Activated naive CD8-positive, alpha-beta T cell treated with anti-CD3 and anti-CD28 coated beads, Interleukin-2, amount 10 ng/mL, durations not matched to agents 7 days and 5 days (primary cell): ENCODE data around the gene SP1. TPM values are rescaled to one million over a fixed set of nuclear protein-coding genes. Genes with fewer than 3 reads are reported as not detected.

ENCODE experiments used
- ATAC-seq: fragments of 150-1000 bp; cut with Tn5 transposase; one replicate; pipeline ENCODE4 v1.10.0; 2021; ENCODE audit warnings: low read depth, moderate library complexity
- POLR2A ChIA-PET: fragments of 350-600 bp; sonication (Branson Sonifier 250); formaldehyde crosslinking; loops from one replicate; lab custom pipeline; 2021; ENCODE audit warnings: antibody characterized with exemption; lab: Charles Lee
- DNase-seq: peaks from one replicate; pipeline ENCODE4 v3.0.0; 2021
- H3K27ac Mint-ChIP-seq: one replicate; pipeline ENCODE4 v1.8.0; 2022; ENCODE audit warnings: mild to moderate bottlenecking, mixed read lengths
- H3K27me3 Mint-ChIP-seq: one replicate; pipeline ENCODE4 v1.8.0; 2022; ENCODE audit warnings: mild to moderate bottlenecking, moderate library complexity, mixed read lengths
- H3K36me3 Mint-ChIP-seq: one replicate; pipeline ENCODE4 v1.8.0; 2021; ENCODE audit warnings: mild to moderate bottlenecking, mixed read lengths
- H3K4me1 Mint-ChIP-seq: one replicate; pipeline ENCODE4 v1.8.0; 2021; ENCODE audit warnings: mixed read lengths
- H3K4me3 Mint-ChIP-seq: one replicate; pipeline ENCODE4 v1.8.0; 2022; ENCODE audit warnings: mild to moderate bottlenecking, moderate library complexity, mixed read lengths
- H3K9me3 Mint-ChIP-seq: one replicate; pipeline ENCODE4 v1.8.0; 2021; ENCODE audit warnings: mixed read lengths
- total RNA-seq, 2 experiments: library from RNA; stranded (reverse); gene quantifications; one replicate each; pipeline ENCODE4 v1.2.3, GENCODE V29; 2021

Gene SP1
- total RNA-seq, 2 experiments from 2014 or later: 88.7 to 96.2 TPM

DNA sequence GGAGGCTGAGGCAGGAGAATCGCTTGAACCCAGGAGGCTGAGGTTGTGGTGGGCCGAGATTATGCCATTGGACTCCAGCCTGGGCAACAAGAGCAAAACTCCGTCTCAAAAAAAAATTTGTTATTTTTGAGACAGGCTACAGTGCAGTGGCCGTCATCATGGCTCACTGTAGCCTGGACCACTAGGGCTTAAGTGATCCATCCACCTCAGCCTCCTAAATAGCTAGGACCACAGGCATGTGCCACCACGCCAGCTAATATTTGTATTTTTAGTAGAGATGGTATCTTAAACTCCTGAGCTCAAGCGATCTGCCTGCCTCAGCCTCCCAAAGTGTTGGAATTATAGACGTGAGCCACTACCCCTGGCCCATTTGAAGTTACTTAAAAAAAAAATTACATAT lies 71.0 kb downstream of the SP1 start:
- POLR2A ChIA-PET: interaction anchor here (0.6 to 1.2 kb wide), 2 partner anchors 9 to 50 kb away, joined by 3 to 4 read pairs; partner anchors contain the start of gene TARBP2
- peaks cover 38% of the 10 kb centered on the region for H3K36me3 Mint-ChIP-seq
- DNase-seq: no peak
- no peak overlapping the region for H3K4me3 Mint-ChIP-seq
- no peak overlapping the region for H3K27ac Mint-ChIP-seq
- no peaks in the 10 kb centered on the region for H3K9me3 Mint-ChIP-seq
- ATAC-seq: no peak
- H3K27me3 Mint-ChIP-seq: no peaks in the 10 kb centered on the region
- peaks cover 25% of the 10 kb centered on the region for H3K4me1 Mint-ChIP-seq

DNA sequence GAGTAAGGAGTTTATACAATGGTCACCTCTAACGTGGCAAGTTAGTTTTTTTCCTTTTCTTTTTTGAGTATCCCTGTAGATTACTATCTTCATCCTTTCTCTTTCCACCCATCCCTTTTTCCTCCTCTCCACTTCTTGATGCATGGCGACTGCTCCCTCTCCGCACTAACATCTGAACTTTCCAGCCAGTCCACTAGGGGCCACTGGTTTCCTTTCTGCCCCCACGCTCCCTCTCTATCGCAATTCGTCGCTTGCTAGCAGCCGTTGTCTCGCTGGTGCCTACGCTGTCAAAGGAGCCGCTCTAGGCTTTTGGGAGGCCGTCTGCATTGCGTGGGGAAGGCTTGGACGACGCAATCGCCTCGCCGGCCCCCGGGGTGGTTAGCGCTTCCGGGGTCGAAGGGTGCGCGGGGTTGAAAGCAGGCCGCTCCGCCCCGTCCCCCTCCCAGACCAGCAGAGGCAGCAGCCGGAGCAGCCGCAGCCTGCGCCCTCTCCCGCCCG lies 71.7 kb downstream of the SP1 start, which contains the start of gene PCBP2:
Gene PCBP2 (plus strand): TSS at position 442 of the 498 bp plus-strand sequence. CDS start 2,699 bp downstream, outside the sequence.
- no peaks in the 10 kb centered on the region for H3K9me3 Mint-ChIP-seq

DNA sequence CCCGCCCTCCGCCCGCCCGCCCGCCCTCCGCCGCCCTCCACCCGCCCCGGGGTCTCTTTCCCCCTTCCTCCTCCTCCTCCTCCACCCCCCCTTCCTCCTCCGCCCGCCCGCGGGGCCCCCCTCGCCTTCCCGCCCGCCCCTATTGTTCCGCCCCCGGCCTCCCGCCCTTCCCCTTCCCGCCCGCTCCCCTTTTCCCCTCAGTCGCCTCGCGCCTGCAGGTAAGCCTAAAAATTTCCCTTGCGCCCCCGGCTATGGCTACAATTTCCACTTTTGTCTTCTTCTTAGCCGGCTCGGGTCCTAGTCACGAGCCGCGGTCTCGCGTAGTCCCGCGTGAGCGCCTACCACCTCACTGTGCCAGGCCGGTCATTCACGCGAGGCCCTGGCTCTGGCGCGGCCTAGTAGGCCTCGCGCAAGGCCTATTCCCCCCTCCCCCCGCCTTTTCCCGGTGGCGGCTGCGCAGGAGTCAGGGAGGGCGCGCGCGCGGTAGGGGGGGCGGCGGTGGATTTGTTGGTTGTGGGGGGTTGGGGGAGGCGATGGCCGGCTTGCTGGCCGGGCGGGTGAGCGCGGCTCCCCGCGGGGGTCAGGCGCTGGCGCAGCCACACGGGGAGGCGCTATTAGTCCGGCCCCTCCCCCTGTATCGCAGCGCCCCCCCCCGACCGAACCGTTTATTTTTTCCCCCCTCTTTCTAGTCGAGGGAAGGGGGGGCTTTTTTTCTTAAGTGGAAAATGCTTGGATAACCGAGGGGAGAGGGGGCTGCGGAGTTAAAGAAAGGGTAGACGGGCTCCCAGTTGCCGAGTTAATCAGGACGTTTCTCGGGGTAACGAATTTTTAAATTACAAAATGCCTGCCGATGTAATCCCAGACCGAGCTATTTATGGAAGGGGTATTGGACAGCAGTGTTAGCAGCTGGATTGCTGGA lies 72.4 kb downstream of the SP1 start:
- DNase-seq (peak; percentile 86), ATAC-seq (peak; percentile 12)
- H3K4me3 Mint-ChIP-seq: peak overlapping the region; percentile 97
- H3K36me3 Mint-ChIP-seq: peaks cover 37% of the 10 kb centered on the region
- no peaks in the 10 kb centered on the region for H3K9me3 Mint-ChIP-seq
- H3K27ac Mint-ChIP-seq: peak overlapping the region; percentile 100
- POLR2A ChIA-PET: interaction anchor here (0.7 to 1.2 kb wide), 6 partner anchors 9 to 500 kb away, joined by 3 to 4 read pairs (median 4); partner anchors contain the start of genes ESPL1 and TARBP2
- H3K4me1 Mint-ChIP-seq: peaks cover 26% of the 10 kb centered on the region
- H3K27me3 Mint-ChIP-seq: no peaks in the 10 kb centered on the region

More for the DNA sequence above, 71.7 kb downstream of the SP1 start, which contains the start of gene PCBP2:
- ATAC-seq: peak; percentile 99
- Mint-ChIP-seq H3K27ac (peak within 1 kb of the TSS; percentile 100), H3K36me3 (peaks cover 36% of the 10 kb centered on the region), H3K27me3 (no peaks in the 10 kb centered on the region), H3K4me3 (peak within 1 kb of the TSS; percentile 97), H3K4me1 (peaks cover 25% of the 10 kb centered on the region)
- peak; percentile 95 for DNase-seq
- POLR2A ChIA-PET: interaction anchor here (0.6 kb wide), 1 partner anchor 8 kb away, joined by 3 read pairs; no protein-coding TSS in a partner anchor

DNA sequence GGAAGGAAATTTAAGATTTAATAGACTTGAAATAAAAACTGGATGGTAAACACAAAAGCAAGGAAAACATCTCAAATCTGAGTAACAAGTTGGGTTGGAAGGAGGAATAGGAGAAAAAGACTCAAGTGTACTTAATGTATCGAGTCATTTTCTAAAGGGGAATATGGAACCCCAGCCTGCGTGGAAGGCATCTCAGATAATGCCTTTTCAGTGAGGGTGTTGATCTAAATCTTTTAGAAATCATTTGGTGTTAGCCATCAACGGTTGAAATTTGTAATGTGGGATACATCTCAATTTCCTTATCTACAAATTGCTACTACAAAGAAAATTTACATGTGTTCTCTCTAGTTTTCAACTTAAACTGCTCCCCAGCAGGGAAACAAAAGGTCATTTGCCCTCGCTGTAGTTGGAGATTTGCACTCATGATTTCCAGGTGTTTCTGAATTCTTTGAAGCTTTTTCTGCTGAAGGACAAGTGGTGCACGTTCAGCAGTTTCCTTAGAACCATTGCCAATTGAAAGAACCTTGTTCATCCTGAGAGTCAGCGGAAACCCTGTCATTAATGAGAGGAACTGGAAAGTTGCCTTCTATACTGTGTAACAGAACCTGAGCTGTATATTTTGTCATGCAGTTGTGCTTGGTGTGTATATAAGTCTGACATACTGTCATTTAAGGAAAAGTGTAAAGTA lies 74.1 kb downstream of the SP1 start:
- ATAC-seq (no peak), DNase-seq (no peak)
- Mint-ChIP-seq H3K4me1 (peaks cover 23% of the 10 kb centered on the region), H3K9me3 (no peaks in the 10 kb centered on the region), H3K27ac (peak overlapping the region; percentile 100), H3K27me3 (no peaks in the 10 kb centered on the region), H3K36me3 (peaks cover 30% of the 10 kb centered on the region), H3K4me3 (peak overlapping the region; percentile 97)
- POLR2A ChIA-PET: interaction anchor here (0.6 to 1.0 kb wide), 2 partner anchors 13 to 72 kb away, joined by 3 read pairs; partner anchors contain the start of gene PRR13

DNA sequence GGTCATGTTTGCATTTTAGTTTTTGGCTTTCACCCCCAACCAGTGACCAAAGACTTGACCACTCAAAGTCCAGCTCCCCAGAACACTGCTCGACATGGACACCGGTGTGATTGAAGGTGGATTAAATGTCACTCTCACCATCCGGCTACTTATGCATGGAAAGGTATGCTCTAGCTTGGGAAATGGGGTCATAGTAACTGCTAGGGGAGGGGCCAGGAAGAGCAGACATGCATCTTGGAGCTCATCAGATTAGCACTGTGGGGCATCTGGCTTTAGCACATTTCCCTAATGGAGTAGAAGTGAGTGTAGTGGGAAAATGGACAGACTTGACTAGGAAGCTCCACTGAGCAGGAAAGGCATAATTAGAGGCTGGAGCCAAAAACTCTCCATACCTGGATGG lies 74.7 kb downstream of the SP1 start:
- DNase-seq: no peak
- Mint-ChIP-seq H3K27ac (peak overlapping the region; percentile 3), H3K27me3 (no peaks in the 10 kb centered on the region), H3K4me1 (peaks cover 24% of the 10 kb centered on the region), H3K4me3 (no peak overlapping the region), H3K9me3 (no peaks in the 10 kb centered on the region), H3K36me3 (peaks cover 33% of the 10 kb centered on the region)
- POLR2A ChIA-PET: interaction anchor here (1.0 kb wide), 1 partner anchor 13 kb away, joined by 3 read pairs; the partner anchor contains the start of gene PRR13
- ATAC-seq: no peak

- peaks cover 29% of the 10 kb centered on the region for H3K4me1 Mint-ChIP-seq
- H3K27ac Mint-ChIP-seq: no peak overlapping the region
Measured at GRCh38 chr12:53456654-53457366, 76.8 kb downstream of the SP1 start.

GRCh38 chr12:53459097-53459496 lies 79.1 kb downstream of the SP1 start:
- Mint-ChIP-seq H3K9me3 (no peaks in the 10 kb centered on the region), H3K4me1 (peaks cover 25% of the 10 kb centered on the region), H3K36me3 (peaks cover 52% of the 10 kb centered on the region), H3K27me3 (no peaks in the 10 kb centered on the region), H3K27ac (no peak overlapping the region), H3K4me3 (no peak overlapping the region)
- DNase-seq: no peak
- ATAC-seq: no peak
- POLR2A ChIA-PET: interaction anchor here (0.6 kb wide), 1 partner anchor 9 kb away, joined by 5 read pairs; no protein-coding TSS in a partner anchor

More at GRCh38 chr12:53456654-53457366, 76.8 kb downstream of the SP1 start:
- Mint-ChIP-seq H3K9me3 (no peaks in the 10 kb centered on the region), H3K36me3 (peaks cover 48% of the 10 kb centered on the region), H3K27me3 (no peaks in the 10 kb centered on the region), H3K4me3 (no peak overlapping the region)
- no peak for ATAC-seq
- no peak for DNase-seq
- POLR2A ChIA-PET: no interaction called here

DNA sequence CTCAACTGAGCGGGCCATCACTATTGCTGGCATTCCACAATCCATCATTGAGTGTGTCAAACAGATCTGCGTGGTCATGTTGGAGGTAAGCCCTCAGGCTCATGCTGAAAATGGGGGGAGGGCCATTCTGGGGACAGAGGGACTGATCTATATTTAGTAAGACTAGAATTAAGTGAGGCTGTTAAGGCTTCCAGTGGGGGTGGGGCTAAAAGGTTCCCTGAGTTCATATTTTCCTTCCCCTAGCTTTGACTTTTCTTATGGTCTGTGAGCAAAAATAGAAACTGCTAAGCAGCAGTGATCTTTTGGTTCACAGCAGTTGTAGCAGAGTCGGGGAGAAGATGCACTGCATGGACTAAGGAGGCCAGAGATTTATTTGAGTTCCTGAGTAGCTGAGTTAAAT lies 81.1 kb downstream of the SP1 start:
- H3K27me3 Mint-ChIP-seq: no peaks in the 10 kb centered on the region
- no peak for ATAC-seq
- peaks cover 21% of the 10 kb centered on the region for H3K4me1 Mint-ChIP-seq
- peaks cover 45% of the 10 kb centered on the region for H3K36me3 Mint-ChIP-seq
- peak overlapping the region; percentile 57 for H3K27ac Mint-ChIP-seq
- DNase-seq: no peak
- H3K9me3 Mint-ChIP-seq: no peaks in the 10 kb centered on the region
- H3K4me3 Mint-ChIP-seq: no peak overlapping the region
- POLR2A ChIA-PET: interaction anchor here (1.3 kb wide), 1 partner anchor 8 kb away, joined by 3 read pairs; no protein-coding TSS in a partner anchor

DNA sequence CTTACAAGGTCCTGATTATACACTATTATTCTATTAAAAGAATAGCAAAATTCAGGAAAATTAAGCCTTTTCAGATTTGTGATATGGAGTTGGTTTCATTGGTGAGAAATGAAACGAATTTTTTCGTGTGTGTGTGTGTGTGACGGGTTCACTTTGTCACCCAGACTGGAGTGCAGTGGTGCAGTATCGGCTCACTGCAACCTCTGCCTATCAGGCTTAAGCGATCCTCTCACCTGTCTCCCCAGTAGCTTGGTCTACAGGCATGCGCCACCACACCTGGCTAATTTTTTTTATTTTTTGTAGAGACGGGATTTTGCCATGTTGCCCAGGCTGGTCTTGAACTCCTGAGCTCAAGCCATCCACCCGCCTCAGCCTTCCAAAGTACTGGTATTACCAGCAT lies 81.6 kb downstream of the SP1 start:
- no peak overlapping the region for H3K27ac Mint-ChIP-seq
- no peak for ATAC-seq
- no peak for DNase-seq
- peaks cover 46% of the 10 kb centered on the region for H3K36me3 Mint-ChIP-seq
- POLR2A ChIA-PET: interaction anchor here (1.3 kb wide), 1 partner anchor 9 kb away, joined by 3 read pairs; no protein-coding TSS in a partner anchor
- H3K4me1 Mint-ChIP-seq: peaks cover 21% of the 10 kb centered on the region
- H3K9me3 Mint-ChIP-seq: no peaks in the 10 kb centered on the region
- no peak overlapping the region for H3K4me3 Mint-ChIP-seq
- H3K27me3 Mint-ChIP-seq: no peaks in the 10 kb centered on the region

DNA sequence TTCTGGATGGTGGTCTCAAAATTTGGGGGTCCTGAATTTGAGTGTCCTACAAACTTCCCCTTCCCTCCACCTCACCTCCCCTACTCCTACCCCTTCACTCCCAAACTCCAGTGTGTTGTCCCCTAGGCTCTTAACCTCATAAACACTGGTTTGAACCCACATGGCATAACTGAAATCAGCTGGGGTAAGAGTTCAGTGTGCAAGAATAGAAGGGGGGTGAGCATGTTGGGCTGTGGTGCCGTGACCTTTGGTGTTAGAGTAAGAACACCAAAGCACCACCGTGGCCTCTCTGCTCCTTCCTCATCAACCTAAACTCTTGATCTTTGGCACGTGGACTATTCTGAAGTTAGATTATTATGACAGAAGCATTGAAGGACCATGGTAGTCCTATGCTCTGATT lies 83.0 kb downstream of the SP1 start:
- Mint-ChIP-seq H3K27ac (no peak overlapping the region), H3K36me3 (peaks cover 47% of the 10 kb centered on the region), H3K4me3 (no peak overlapping the region), H3K4me1 (peaks cover 23% of the 10 kb centered on the region), H3K9me3 (no peaks in the 10 kb centered on the region), H3K27me3 (no peaks in the 10 kb centered on the region)
- ATAC-seq (no peak), DNase-seq (no peak)
- POLR2A ChIA-PET: interaction anchor here (1.6 kb wide), 1 partner anchor 11 kb away, joined by 4 read pairs; no protein-coding TSS in a partner anchor

DNA sequence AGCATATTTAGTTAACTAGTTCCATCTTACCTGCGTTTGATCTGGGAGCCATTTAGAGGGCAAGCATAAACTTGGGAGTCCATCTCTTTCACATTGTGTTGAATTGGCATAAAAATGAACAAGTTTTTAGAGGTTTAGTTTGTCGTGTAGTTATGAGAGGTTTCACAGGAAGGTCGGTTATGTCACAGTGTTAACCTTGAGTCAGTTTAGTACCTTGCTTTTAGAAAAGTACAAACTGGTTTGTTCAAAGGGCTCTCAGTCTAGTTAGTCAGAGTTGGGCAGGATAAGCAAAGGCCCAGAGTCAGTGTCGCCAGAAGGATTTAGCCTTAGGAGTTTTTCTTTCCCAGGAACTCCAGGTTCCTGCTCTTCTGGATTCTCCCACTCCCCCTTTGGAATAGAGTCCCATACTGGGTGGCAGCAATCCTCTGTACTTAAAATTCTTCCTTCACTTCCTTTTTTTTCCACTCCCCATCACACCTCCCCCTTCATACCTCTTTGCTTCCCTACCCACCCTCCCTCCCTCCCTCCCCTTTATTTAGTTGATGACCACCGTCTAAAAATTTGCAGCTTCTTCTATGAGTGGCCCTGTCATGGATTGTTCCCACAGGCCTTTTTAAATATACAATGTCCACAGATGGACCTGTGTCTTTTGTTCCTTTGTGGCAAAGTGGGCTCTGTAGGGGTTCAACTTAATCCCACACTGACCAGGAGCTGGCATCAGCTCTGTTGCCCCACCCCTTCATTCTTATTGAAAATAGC lies 84.0 kb downstream of the SP1 start:
- H3K36me3 Mint-ChIP-seq: peaks cover 50% of the 10 kb centered on the region
- POLR2A ChIA-PET: interaction anchor here (0.9 to 1.6 kb wide), 2 partner anchors 10 to 173 kb away, joined by 3 to 4 read pairs; no protein-coding TSS in a partner anchor
- H3K4me1 Mint-ChIP-seq: peaks cover 23% of the 10 kb centered on the region
- H3K9me3 Mint-ChIP-seq: no peaks in the 10 kb centered on the region
- no peak overlapping the region for H3K27ac Mint-ChIP-seq
- H3K4me3 Mint-ChIP-seq: no peak overlapping the region
- DNase-seq (no peak), ATAC-seq (no peak)
- no peaks in the 10 kb centered on the region for H3K27me3 Mint-ChIP-seq
